GM19025 (cell line): ENCODE data around the gene SAP25.
"Not testable (repeated sequence)": the region's sequence is repeated elsewhere in the genome, so short reads cannot be mapped to it uniquely, and the experiment has no call there.

ENCODE experiments used
- ATAC-seq: cut with Tn5 transposase; IDR thresholded peaks from one replicate; pipeline ENCODE4 v1.9.1; 2021; ENCODE audit warnings: mild to moderate bottlenecking, low read depth, moderate library complexity; ENCODE audit not compliant: unreplicated experiment

Gene SAP25

DNA sequence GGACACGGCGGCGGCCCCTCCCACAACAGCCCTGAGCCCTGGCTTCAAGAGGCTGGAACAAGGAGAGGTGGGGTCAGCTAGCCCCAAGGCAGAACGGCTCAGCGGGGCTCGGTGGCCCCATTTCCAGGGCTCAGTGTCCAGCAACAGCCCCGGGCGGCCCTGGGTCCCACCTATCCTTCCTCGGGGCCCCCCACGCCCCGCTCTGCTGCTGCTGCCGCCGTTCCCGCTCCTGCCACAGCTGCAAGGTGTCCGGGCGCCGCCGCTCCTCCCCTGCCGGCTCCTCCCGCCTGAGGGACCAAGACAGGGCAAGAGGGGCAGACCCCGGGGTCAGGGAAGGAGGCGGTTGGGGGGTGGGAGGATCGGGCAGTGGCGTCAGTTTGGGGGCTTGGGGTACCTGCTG, 3.4 kb upstream of the SAP25 start:
- no peak for ATAC-seq

DNA sequence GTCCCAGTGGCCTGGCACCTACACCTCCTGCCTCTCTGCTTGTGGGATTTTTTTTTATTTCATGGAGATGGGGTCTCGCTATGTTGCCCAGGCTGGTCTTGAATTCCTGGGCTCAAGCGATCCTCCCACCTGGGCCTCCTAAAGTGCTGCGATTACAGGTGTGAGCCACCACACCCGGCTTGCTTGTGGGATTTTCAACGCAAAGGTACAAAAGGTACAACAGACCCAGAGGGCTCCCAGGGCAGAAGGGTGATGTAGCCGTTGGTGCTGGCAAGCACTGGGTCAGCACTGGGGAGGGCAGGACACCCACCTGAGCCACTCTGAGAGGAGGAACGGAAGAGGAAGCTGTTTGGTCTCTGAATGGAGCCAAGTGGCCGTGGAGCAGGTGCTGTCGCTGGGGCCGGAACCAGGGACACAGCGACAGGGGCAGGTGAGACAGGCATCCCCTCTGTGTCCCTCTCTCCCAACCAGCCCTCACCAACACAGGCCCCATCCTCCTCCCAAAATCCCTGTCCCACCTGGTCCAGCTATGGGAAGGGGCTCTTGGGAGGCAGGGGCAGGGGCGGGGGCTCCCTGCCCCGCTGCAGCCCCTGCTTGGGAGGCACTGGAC, 2.8 kb upstream of the SAP25 start:
- ATAC-seq = no peak

DNA sequence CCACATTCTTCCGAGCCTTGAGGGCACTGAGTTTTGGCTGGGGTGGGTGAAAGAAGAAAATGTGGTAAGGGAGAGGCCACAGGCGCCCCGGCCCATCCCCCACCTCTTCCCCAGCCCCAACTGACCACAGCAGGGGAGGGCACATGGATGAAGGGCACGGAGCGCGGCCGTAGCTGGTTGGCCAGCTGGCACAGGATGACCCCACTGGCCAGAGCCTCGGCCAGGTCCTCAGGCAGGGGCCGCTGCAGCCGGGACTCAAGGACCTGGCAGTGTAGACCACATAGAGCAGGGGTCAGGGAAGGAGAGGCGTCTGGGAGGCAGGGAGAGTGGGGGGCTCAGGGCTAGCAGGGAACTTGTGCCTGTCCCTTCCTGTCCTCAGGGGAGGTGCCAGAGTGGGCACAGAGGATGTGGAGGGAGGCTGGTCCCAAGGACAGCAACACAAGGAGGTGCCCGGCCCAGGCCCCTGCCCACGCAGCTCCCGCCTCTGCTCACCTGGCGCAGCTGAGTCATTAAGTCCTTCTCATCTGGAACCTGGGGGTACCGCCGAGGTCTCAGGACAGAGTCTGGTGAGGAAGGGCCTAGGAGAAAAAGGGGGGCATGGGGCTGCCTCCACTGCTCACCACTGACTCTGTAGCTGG, 2.2 kb upstream of the SAP25 start:
- ATAC-seq = no peak

DNA sequence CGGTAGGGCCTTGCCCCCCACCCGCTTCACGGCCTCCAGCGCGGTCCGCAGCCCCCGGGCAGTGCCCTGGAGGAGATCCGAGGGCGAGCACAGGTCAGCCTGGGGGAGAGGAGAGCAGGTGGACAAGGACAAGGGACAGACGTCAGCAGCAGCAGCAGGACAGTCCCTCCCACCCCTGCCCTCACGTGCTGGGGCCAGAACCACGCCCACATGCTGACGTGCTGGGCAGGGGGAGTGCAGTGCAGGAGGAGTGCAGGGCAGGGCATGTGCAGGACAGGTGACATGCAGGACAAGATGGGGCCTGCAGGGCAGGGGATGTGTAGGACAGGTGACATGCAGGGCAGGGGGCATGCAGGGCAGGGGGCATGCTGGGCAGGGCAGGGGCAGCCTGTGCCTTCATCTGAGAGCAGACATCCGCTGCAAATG, 1.5 kb upstream of the SAP25 start:
- ATAC-seq = no peak

DNA sequence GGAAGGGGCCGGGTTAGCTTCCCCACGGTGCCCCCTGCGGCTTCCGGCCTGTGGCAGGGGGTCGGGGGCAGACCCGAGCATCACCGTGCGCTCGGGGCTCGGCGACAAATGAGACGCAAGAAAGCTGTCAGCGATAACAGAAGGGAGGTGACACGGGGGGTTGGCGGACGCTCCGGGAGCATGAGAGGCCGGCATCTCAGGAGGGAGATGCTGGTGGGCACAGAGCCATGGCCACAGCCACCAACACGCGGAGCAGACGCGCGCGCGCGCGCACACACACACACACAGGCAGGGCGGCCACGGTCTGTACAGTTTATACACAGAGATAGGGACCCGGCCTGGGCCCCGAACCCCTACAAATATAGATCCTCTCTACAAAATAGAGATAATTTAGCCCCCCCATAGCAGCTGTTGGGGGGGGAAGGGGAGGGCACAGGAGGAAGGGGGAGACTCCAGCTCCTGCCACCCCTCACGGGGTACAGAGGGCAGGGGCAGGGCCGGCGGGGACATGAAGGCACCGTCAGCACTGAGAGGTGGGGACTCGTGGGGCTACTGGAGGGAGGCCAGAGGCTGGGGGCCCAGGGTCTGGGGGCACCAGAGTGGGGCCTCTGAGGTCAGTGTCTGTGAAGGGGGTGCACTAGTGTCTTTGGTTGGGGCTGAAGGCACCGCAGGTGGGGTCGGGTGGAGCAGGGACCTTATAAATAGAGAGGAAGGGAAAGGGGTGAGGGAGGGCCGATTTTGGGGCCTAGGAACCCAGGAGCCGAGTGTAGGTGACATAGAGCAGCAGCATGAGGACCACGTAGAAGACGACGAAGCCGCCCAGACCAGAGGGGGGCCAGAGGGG, 884 bp upstream of the SAP25 start:
- no peak for ATAC-seq

DNA sequence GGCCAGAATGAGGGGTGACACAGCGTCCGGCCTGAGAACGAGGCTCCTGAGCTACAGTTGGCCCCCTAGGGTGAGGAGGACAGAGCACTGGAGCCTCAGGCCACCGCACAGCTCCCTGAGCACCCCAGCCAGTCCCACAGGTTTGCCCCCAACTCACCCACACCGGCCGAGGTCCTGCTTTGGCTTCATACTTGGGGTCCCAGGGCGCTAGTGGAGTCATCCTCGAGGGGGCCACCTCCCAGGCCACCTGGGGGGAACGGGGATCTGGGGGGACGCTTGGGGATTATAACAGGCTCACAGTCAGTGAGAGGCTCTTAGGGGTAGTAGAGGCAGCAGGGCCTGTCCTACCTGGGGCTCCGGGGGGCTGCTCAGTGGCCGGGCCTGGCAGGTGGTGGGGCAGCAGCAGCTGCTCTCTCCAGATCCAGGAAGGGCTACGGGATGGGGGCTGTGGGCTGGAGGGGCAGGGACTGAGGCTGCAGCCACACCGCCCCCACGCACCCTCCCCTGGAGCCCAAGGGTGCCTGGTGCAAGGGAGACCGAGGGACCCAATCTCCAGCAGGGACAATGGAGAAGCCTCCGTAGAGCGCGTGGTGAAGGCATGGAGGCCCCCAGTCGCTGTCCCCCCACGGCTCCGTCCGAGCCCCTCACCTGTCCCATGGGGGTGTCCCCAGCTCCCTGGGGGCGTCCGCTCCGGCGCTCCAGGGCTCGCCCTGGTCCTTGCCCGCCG, 588 bp downstream of the SAP25 start:
- ATAC-seq = no peak

DNA sequence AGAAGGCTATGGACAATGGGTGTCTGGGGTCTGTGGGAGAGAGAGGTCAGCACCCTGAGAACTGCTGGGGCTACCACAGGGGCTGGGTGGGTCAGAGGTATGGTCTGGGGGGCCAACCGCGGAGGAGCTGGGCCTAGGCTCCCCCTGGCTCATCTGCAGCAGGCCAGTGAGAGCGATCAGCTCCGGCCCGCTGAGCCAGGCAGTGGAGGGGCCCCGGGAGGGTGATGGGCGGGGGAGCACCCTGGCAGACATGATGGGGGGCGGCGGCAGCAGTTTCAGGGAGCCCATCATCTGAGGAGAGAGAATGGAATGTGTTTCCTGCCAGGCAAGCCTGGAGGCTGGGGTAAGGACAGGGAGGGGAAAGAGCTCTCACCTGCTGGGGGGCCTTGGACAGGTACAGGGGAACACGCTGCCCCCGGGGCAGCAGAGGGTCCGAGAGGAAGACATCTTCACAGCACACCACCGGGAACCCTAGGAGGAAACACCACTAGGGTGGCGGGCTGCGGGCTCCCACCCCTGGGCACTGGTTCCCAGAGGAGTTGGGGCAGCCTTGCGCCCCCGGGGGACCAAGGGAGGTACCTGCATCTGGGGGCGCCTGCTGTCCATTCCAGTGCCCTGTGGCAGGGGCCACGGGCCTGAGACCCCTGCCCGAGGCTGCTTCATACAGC, 1.3 kb downstream of the SAP25 start:
- ATAC-seq = no peak

DNA sequence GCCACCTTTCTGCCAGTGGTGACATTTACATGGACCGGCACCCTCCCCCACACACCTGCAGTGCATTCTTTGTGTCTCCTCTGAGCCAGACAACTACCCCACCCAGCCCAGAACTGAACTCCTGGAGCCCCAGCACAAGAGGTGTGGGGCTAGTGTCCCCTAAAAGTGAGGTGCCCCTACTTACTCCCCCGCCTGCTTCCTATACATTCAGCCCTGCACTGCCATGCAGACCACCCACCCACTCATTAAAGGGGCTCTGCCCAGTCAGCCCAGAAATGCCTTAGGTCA, 1.9 kb downstream of the SAP25 start:
- no peak for ATAC-seq

DNA sequence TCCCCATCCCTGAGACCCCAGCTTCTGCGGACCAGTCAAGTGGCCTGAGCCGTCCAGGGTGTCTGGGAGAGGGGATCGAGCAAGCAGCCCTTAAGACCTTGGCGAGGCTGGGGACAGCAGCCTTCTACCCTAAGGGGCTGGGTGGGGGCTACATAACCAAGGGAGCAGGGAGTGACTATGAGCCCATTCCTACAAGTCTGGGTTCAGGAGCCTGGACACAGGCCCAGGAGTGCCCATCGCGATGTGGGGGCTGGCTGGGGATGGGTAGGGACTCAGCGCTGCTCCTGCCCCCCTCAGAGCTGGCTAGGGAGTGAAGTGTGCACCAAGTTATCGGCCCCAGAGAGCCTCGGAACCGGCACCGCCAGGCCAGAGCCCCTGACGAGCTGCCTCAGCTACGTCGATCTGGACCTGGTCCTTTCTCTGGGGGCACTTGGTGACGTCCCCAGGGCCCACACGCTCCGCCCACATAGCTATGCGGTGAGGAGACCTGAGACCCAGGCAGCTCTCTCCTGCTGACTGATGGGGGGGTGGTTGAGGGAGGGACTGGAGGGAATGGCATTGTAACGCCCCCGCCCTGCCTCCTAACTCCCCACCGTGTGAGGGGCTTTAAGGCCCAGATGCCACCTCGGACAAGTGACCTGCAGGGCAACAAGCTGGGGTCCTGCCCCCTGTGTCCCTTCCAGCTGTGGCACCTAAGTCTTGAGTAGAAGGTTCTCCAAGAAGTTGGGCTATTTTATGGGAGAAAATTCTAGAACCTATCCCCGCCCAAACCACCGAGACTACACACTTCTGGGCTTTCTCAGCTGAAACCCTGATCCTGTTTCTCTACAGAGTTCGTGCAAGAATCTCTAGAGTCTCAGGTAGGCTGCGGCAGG, 2.5 kb downstream of the SAP25 start:
- no peak for ATAC-seq

DNA sequence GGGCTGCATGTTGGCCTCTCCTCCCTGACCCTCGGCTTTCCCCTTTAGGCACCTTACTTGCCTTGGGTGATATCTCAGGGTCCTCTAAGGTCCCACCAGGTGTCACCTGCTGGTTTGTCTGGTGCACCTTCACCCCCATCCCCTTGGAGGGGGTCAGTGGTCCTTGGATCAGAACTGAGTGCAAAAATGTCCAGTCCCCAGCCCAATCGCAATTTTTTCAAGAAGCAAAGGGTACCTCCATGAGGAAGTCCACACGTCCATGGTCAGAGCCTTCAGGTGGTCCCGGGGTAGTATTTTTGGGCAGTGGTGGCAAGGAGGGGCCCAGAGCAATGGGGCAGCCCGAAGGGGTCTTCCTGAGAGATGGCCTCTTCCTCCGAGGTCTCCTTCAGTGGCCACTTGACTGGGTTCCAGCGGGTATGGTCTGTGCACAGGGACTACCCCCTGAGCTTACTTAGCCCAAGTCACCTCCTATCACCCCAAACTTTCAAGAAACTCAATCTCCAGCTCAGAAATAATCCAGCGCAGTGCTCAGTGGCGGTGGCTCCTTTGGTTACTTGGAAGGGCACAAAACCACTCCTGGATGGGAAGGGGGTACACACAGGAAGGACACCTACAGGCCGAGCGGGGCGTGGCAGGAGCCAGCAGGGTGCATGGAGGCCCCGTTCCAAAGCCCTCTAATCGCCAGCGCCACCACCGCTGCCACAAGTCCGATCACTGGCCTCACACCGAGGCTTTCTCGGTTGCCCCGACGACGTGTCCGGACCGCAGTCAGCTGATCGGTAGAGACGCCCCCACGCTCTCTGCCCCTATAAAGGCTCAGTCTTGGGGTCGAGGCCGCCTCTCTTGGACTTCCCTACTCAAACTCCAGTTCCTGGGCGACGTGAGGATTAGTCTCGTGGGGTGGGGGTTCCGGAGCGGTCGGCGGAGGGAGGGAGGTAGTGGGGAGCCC, 4.5 kb downstream of the SAP25 start:
- no peak for ATAC-seq

DNA sequence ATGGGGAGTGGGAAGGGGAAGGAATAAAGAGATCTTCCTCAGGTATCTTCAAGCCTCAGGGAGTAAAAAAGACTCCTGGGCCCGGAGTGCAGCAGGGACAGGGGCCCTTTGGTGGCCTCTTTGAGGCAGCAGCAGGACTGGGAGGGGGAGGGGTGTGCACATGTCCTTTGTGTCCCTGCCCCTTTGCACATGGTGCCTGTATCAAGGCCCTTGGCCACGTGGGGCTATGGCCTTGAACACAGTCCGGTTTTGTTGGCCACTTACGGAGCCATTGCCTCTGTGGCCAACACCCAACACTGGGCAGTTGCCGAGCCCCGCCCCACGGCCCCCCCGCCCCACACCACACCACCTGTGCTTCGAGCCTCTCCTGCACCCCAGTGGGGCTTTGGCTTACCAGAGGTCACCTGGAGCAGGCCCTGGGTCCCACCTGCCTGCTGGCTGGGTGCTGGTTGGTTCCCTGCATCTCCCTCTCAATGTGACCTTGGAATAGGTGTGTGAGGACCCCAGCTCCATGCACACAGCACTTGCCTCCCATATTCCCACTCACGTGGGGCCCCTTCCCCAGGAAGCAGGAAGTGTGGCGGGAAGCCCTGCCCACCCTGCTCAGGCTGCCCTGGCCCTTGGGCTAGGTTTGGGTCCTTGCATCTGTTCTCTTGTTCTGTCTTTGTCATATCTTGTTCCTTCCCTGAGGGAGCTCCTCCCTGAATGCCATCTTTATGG, 5.4 kb downstream of the SAP25 start:
- ATAC-seq = no peak

DNA sequence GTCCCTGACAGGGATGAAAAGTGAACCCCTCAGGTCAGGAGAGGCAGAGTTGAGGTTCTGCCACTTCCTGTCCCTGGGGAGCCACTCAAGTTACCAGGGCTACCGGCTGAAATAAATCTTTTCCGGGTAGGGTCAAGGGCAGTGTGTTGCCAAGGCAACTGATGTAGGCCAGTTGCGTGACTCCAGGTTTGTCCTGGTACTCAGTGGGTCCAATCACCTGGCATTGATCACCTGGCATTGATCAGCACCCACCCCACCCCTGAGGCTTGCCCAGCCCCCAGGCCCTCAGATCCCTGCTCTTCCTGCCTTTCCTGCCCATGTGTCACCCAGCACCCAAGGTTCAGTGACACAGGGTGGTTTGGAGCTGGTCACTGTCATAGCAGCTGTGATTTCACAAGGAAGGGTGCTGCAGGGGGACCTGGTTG, 5.9 kb downstream of the SAP25 start:
- no peak for ATAC-seq

DNA sequence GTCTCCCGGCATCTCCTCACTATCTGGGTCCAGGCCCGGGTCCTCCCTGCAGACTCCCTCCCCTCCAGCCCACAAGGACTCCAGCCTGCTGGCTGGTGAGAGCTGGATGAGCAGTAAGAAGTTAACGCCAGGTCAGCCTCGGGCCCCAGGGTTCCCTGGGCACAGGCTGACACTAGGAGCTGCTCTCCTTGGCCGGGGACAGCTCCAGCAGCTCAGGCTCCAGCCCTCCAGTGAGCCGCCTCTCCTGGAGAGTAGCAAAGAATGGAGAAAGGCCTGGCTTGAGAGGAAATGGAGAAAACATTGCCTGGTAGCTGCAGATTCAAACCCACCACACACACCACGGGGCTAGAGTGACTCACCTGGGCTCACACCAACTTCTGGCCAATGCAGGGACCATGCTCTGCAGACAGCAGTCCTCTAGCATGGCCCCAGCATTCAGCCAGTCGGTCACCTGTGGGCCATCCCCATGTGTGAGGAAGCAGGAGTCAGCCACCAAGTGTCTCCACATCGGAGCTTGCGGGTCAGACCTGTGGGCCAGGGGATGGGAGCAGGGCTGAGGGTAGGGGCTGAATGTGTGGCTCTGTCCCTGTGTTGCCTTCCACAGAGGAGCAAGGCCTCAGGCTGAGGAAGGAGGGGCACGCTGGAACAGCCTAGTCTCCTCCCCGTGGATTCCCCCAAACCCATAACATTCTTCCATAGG, 6.5 kb downstream of the SAP25 start:
- no peak for ATAC-seq

DNA sequence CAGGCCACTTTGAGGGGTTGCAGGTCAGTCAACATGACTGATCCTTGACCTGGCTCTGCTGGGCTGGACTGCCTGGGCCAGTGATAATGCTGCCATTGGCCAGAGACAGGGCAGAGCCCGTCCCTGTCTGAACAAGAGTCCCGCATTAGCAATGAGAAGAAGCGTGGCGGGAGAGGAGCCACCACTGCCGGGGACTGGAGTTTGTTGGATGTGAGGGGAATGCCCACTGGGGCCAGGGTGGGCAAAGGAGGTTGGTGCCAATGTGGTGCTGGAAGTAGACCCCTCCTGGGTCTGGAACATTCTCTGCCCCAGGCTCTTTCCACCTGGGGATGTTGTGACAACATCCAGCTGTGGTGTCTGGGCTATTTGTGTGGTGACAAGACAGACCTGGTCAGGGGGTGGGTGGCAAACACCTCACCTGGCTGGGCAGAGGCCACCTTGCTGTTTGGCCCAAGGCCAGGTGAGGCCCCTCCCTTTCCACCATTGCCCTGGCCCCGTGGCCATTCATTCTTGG, 7.6 kb downstream of the SAP25 start:
- no peak for ATAC-seq

DNA sequence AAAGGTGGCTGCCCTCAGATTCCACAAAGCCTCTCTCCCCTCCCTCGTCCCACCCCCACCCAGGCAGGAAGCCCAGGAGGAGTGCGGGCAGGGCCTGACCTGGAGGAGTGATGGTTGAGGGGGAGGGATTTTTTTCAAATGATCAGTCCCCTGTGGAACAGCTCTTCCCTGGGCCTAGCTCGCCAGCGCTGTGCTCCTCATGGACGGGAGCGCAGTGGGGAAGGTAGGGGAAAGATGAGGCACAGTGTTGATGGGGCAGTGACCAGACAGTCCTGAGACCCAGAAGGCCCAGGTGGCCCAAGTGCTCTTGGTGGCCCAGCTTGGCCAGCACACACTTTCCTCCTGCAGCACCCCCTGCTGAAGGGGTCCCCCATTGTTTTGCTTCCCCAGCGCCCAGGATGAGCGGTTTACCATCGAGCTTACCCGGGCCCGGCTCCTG, 8.5 kb downstream of the SAP25 start:
- ATAC-seq = no peak

DNA sequence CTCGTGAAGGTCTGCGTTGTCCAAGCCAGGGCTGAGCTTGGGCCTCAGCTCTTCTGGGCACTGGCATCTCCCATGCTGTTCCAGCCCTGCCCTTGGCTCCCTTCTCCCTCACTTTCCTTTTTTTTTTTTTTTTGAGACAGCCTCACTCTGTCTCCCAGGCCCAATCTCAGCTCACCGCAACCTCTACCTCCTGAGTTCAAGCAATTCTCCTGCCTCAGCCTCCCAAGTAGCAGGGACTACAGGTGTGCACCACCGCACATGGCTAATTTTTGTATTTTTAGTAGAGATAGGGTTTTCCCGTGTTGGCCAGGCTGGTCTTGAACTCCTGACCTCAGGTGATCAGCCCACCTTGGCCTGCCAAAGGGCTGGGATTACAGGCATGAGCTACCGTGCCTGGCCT, 9.3 kb downstream of the SAP25 start:
- ATAC-seq = not testable (repeated sequence)

DNA sequence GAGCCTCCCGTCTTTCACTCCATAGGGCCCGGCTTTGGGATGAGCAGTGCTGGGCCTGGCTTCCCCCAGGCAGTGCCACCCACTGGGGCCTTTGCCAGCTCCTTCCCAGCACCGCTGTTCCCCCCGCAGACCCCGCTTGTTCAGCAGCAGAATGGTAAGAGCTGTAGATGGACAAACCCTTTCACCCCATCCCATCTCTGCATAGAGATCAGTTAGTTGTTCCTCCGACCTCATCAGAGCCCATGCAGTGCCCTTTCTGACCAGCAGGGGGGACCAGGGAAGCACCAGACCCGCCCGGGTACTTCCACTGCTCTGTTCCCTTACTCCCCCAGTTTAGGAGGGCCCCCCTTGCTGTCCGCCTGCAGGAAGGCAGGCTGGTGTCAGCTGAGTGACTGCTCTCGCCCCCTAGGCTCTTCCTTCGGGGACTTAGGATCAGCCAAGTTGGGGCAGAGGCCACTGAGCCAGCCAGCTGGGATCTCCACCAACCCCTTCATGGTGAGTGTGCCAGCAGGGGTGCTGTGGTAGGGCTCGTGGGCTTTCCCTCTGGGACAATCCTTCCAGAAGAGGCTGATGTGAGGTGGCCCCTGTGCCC, 9.8 kb downstream of the SAP25 start:
- ATAC-seq = no peak
